Endothelial cell of umbilical vein (primary cell): Measurements from ENCODE around the gene SNX18. TPM values are rescaled to one million over a fixed set of nuclear protein-coding genes. Genes with fewer than 3 reads are reported as not detected.
A peak's percentile ranks its signal among the peaks of the same experiment; 100 is the strongest.

Source experiments
- BruUV-seq: library from RNA; stranded (reverse); fragments of 400-500 nt; replicated peaks from 2 replicates; lab custom pipeline; 2021; lab: Mats Ljungman, UMichigan
- CTCF ChIA-PET: fragments of 300-600, 350-600 bp; sonication (Branson Sonifier 250); formaldehyde crosslinking; loops from one replicate; lab custom pipeline; 2021; ENCODE audit warnings: antibody characterized with exemption, inconsistent platforms; lab: Charles Lee
- POLR2A ChIA-PET: fragments of 300-600, 350-600 bp; sonication (Branson Sonifier 250); formaldehyde crosslinking; loops from one replicate; lab custom pipeline; 2021; ENCODE audit warnings: antibody characterized with exemption, inconsistent platforms; lab: Charles Lee
- DNase-seq: peaks from one replicate; pipeline ENCODE4 v3.0.0-alpha.2; 2011; ENCODE audit warnings: low read depth, low spot score
- FAIRE-seq: peaks from 2 replicates; lab custom pipeline; 2011; peaks lifted over from hg19 to GRCh38; lab: Jason Lieb, UNC
- H2AFZ ChIP-seq: 2 replicates; pipeline ENCODE4 v1.6.0; 2012; ENCODE audit warnings: low read depth, low read length, control low read depth, inconsistent platforms
- H3K27ac ChIP-seq: 2 replicates; pipeline ENCODE4 v1.5.1; 2011; ENCODE audit warnings: low read depth, mild to moderate bottlenecking, control low read depth, low read length, moderate library complexity; ENCODE audit not compliant: insufficient read depth
- H3K27me3 ChIP-seq, 2 experiments: 2 replicates each; pipeline versions ENCODE4 v1.6.0 to v1.6.1; 2011; ENCODE audit warnings: low read length in 2 of 2, mixed read lengths in 1 of 2; ENCODE audit not compliant: control insufficient read depth in 2 of 2, insufficient read depth in 2 of 2
- H3K36me3 ChIP-seq, 2 experiments: 2 replicates in 1 of 2; 3 replicates in 1 of 2; pipeline ENCODE4 v1.5.1; 2011; ENCODE audit warnings: low read length in 2 of 2, mild to moderate bottlenecking in 1 of 2, moderate library complexity in 1 of 2; ENCODE audit not compliant: control insufficient read depth in 2 of 2, insufficient read depth in 2 of 2; ENCODE audit errors: extremely low read depth in 1 of 2
- H3K4me1 ChIP-seq: 3 replicates; pipeline ENCODE4 v1.5.1; 2011; ENCODE audit warnings: mild to moderate bottlenecking, low read length; ENCODE audit not compliant: control insufficient read depth, insufficient read depth; ENCODE audit errors: extremely low read depth
- H3K4me2 ChIP-seq: 2 replicates; pipeline ENCODE4 v1.6.1; 2011; ENCODE audit warnings: low read length, control low read depth, mixed read lengths; ENCODE audit not compliant: insufficient read depth
- H3K4me3 ChIP-seq, 3 experiments: fragments of 200-600 bp in 1 of 3; sonication (generic), shearing (Covaris generic) in 1 of 3; replicated peaks in 1 of 3; 2 replicates each; pipeline ENCODE4 v1.5.1; 2011 to 2016; ENCODE audit warnings: control low read depth in 3 of 3, low read length in 3 of 3, mild to moderate bottlenecking in 2 of 3, inconsistent platforms in 1 of 3, low read depth in 1 of 3, moderate library complexity in 1 of 3; ENCODE audit not compliant: insufficient read depth in 1 of 3
- H3K79me2 ChIP-seq: 2 replicates; pipeline ENCODE4 v1.6.0; 2012; ENCODE audit warnings: low read length, inconsistent platforms; ENCODE audit not compliant: control insufficient read depth, insufficient read depth
- H3K9ac ChIP-seq: replicated peaks from 2 replicates; pipeline ENCODE3; 2011; ENCODE audit warnings: low read length, control low read depth; ENCODE audit not compliant: insufficient read depth; ENCODE audit errors: extremely low read depth
- H3K9me1 ChIP-seq: replicated peaks from 3 replicates; pipeline ENCODE4 v1.6.0; 2011; ENCODE audit warnings: mild to moderate bottlenecking, low read length; ENCODE audit not compliant: control insufficient read depth, insufficient read depth; ENCODE audit errors: extremely low read depth
- H3K9me3 ChIP-seq: replicated peaks from 2 replicates; pipeline ENCODE4 v1.5.1; 2012; ENCODE audit warnings: low read length, inconsistent platforms; ENCODE audit not compliant: control insufficient read depth, insufficient read depth
- H4K20me1 ChIP-seq: replicated peaks from 2 replicates; pipeline ENCODE3; 2011; ENCODE audit warnings: mild to moderate bottlenecking, low read length; ENCODE audit not compliant: control insufficient read depth, insufficient read depth; ENCODE audit errors: extremely low read depth
- CTCF ChIP-seq, 2 donors: IDR thresholded peaks; 1 replicate in 1 of 2; 2 replicates in 1 of 2; pipeline ENCODE4 v1.5.1; 2011; ENCODE audit warnings: low read length in 2 of 2, mild to moderate bottlenecking in 2 of 2, moderate library complexity in 2 of 2, control low read depth in 1 of 2, inconsistent platforms in 1 of 2, low read depth in 1 of 2; ENCODE audit not compliant: insufficient read depth in 1 of 2; ENCODE audit errors: extremely low read depth in 1 of 2
- EZH2 ChIP-seq: IDR thresholded peaks from 2 replicates; pipeline ENCODE4 v1.6.1; 2012; ENCODE audit warnings: borderline replicate concordance, low read depth, mild to moderate bottlenecking, moderate library complexity, low read length, inconsistent platforms; ENCODE audit not compliant: severe bottlenecking
- JUN ChIP-seq: IDR thresholded peaks from 2 replicates; pipeline ENCODE4 v1.6.1; 2011; ENCODE audit warnings: borderline replicate concordance, low read depth; ENCODE audit not compliant: insufficient read length, insufficient read depth
- MAX ChIP-seq: IDR thresholded peaks from 2 replicates; pipeline ENCODE4 v1.6.1; 2011; ENCODE audit not compliant: insufficient read depth, insufficient read length
- POLR2A ChIP-seq: IDR thresholded peaks from 2 replicates; pipeline ENCODE4 v1.6.1; 2012; ENCODE audit warnings: low read depth, mild to moderate bottlenecking, control low read depth, low read length
- dilution Hi-C: fragments of 300-500 bp; cut with MboI; formaldehyde crosslinking; loops from one replicate; pipeline ENCODE4 v1.15.0; 2019; ENCODE audit warnings: low sequenced_read_pairs; ENCODE audit not compliant: extremely low pct_ligation_motif_present
- intact Hi-C: fragments of 100-400 bp; cut with micrococcal nuclease; formaldehyde crosslinking; loops from one replicate; pipeline ENCODE4 v1.10.0; 2022
- polyA plus RNA-seq, 4 experiments: library from polyadenylated mRNA; depleted of rRNA in 3 of 4; stranded (reverse) in 3 of 4; unstranded in 1 of 4; fragments of >200 nt; gene quantifications; 2 replicates each; pipeline versions ENCODE4 v1.2.1 to v1.2.3, GENCODE V29; 2011 to 2012; ENCODE audit warnings: missing spikeins in 1 of 4
- total RNA-seq: library from RNA; stranded (reverse); gene quantifications from 2 replicates; pipeline ENCODE4 v1.2.3, GENCODE V29; 2021

SNX18 gene
- total and polyA plus RNA-seq, 2 donors (not counting 3 experiments of a cell fraction or from before 2014, with no cell fraction given) = 11.8 to 25.3 TPM

- Histone ChIP-seq H4K20me1 (no peaks in the 10 kb centered on the region), H3K9me3 (no peaks in the 10 kb centered on the region), H3K36me3 (no peaks in the 10 kb centered on the region), H3K9me1 (no peaks in the 10 kb centered on the region), H3K4me1 (peaks cover 53% of the 10 kb centered on the region), H3K4me3 (peak overlapping the region; percentile 45 to 91 (median 77)), H3K27ac (peak overlapping the region; percentile 79), H2AFZ (no peak overlapping the region), H3K27me3 (no peaks in the 10 kb centered on the region), H3K79me2 (peaks cover 60% of the 10 kb centered on the region), H3K4me2 (peak overlapping the region; percentile 99), H3K9ac (peak overlapping the region; percentile 74)
- POLR2A ChIA-PET = no interaction called here
- FAIRE-seq (no peak), DNase-seq (no peak)
- TF ChIP-seq JUN = no peak
- no peak for TF ChIP-seq EZH2
- TF ChIP-seq POLR2A = no peak
- TF ChIP-seq CTCF (IDR thresholded peaks at IDR 0.05; ENCODE audit: extremely low read depth in 1 of 2, insufficient read depth in 1 of 2, low read depth in 1 of 2, low read length in 2 of 2) = no peak
- TF ChIP-seq MAX = no peak
- BruUV-seq = no TSS peak
- CTCF ChIA-PET = interaction anchor here (1.0 to 5.3 kb wide), 7 partner anchors 139 to 640 kb away, joined by 3 to 301 read pairs (median 38); partner anchors contain the start of gene GPX8
- dilution Hi-C loops (no loop called here), intact Hi-C loops (loop anchor here (2.0 kb wide), 1 partner anchor 183 kb away; no protein-coding TSS in a partner anchor)
These were observed 1.9 kb downstream of the SNX18 start for GRCh38 chr5:54519509-54519876.
